GM21447 (cell line): ENCODE results near the gene BMPER.

ENCODE experiments used
- ATAC-seq: cut with Tn5 transposase; IDR thresholded peaks from one replicate; pipeline ENCODE4 v1.9.1; 2021; ENCODE audit not compliant: unreplicated experiment

BMPER gene

GRCh38 chr7:34059136-34059828, 153.9 kb downstream of the BMPER start:
- no peak for ATAC-seq

- no peak for ATAC-seq
Measured at GRCh38 chr7:34060196-34060947, 155.0 kb downstream of the BMPER start.

- no peak for ATAC-seq
Measured at GRCh38 chr7:34061149-34061548, 155.8 kb downstream of the BMPER start.

- ATAC-seq, result no peak
Measured at GRCh38 chr7:34062341-34062740, 157.0 kb downstream of the BMPER start.

- no peak for ATAC-seq
Measured at GRCh38 chr7:34062826-34063225, 157.5 kb downstream of the BMPER start.

GRCh38 chr7:34064519-34065158, 159.3 kb downstream of the BMPER start:
- no peak for ATAC-seq

- ATAC-seq, result no peak
Measured at GRCh38 chr7:34066411-34066810, 161.1 kb downstream of the BMPER start.

- ATAC-seq, result no peak
Measured at GRCh38 chr7:34067005-34067778, 161.9 kb downstream of the BMPER start.

- no peak for ATAC-seq
Measured at GRCh38 chr7:34069676-34070075, 164.3 kb downstream of the BMPER start.

- ATAC-seq, result no peak
Measured at GRCh38 chr7:34070511-34071323, 165.4 kb downstream of the BMPER start.

- no peak for ATAC-seq
Measured at GRCh38 chr7:34073676-34074075, 168.3 kb downstream of the BMPER start.

- ATAC-seq, result no peak
Measured at GRCh38 chr7:34074421-34074820, 169.1 kb downstream of the BMPER start.

GRCh38 chr7:34075523-34076370, 170.4 kb downstream of the BMPER start:
- ATAC-seq, result no peak

GRCh38 chr7:34077168-34077567, 171.8 kb downstream of the BMPER start:
- ATAC-seq, result no peak

- ATAC-seq, result no peak
Measured at GRCh38 chr7:34078864-34079263, 173.5 kb downstream of the BMPER start.

- ATAC-seq, result no peak
Measured at GRCh38 chr7:34080513-34080912, 175.2 kb downstream of the BMPER start.

- ATAC-seq, result no peak
Measured at GRCh38 chr7:34081935-34082334, 176.6 kb downstream of the BMPER start.

GRCh38 chr7:34083440-34083839, 178.1 kb downstream of the BMPER start:
- no peak for ATAC-seq

- no peak for ATAC-seq
Measured at GRCh38 chr7:34084651-34085050, 179.3 kb downstream of the BMPER start.

- no peak for ATAC-seq
Measured at GRCh38 chr7:34086064-34086463, 180.7 kb downstream of the BMPER start.
